Osteoblast (primary cell): ENCODE data around the gene S100A16. TPM values are rescaled to one million over a fixed set of nuclear protein-coding genes. Genes with fewer than 3 reads are reported as not detected.

Experiments used
- DNase-seq: peaks from one replicate; pipeline ENCODE4 v3.0.0; 2011; ENCODE audit warnings: low spot score, mixed read lengths; ENCODE audit not compliant: insufficient read length; ENCODE audit errors: missing footprints
- H2AFZ ChIP-seq: 2 replicates; pipeline ENCODE4 v1.6.0; 2011; ENCODE audit warnings: mild to moderate bottlenecking, low read length
- H3K27ac ChIP-seq: 2 replicates; pipeline ENCODE4 v1.5.1; 2011; ENCODE audit warnings: mild to moderate bottlenecking, low read depth, low read length, moderate library complexity
- H3K27me3 ChIP-seq: 2 replicates; pipeline ENCODE4 v1.6.0; 2012; ENCODE audit warnings: mild to moderate bottlenecking, control low read depth, inconsistent platforms, low read length, moderate library complexity; ENCODE audit not compliant: insufficient read depth
- H3K36me3 ChIP-seq: 2 replicates; pipeline ENCODE4 v1.5.1; 2011; ENCODE audit warnings: mild to moderate bottlenecking, low read length, control low read depth, moderate library complexity; ENCODE audit not compliant: insufficient read depth
- H3K4me1 ChIP-seq: 2 replicates; pipeline ENCODE4 v1.5.1; 2011; ENCODE audit warnings: mild to moderate bottlenecking, low read length, control low read depth, moderate library complexity; ENCODE audit not compliant: insufficient read depth
- H3K4me2 ChIP-seq: 2 replicates; pipeline ENCODE4 v1.6.0; 2011; ENCODE audit warnings: mild to moderate bottlenecking, low read length; ENCODE audit not compliant: insufficient read depth
- H3K4me3 ChIP-seq: fragments of 200-600 bp; sonication (generic); 3 replicates; pipeline ENCODE4 v1.5.1; 2012; ENCODE audit warnings: mild to moderate bottlenecking, low read length, inconsistent platforms; ENCODE audit not compliant: insufficient read depth
- H3K79me2 ChIP-seq: 2 replicates; pipeline ENCODE4 v1.6.0; 2012; ENCODE audit warnings: mild to moderate bottlenecking, low read length, control low read depth, inconsistent platforms; ENCODE audit not compliant: insufficient read depth
- H3K9me3 ChIP-seq: 2 replicates; pipeline ENCODE4 v1.5.1; 2011; ENCODE audit warnings: low read depth, low read length, control low read depth
- H4K20me1 ChIP-seq: 2 replicates; pipeline ENCODE4 v1.6.0; 2012; ENCODE audit warnings: mild to moderate bottlenecking, low read length, control low read depth; ENCODE audit not compliant: insufficient read depth
- total RNA-seq: library from RNA; depleted of rRNA; stranded (reverse); fragments of >200 nt; gene quantifications from 2 replicates; pipeline ENCODE4 v1.2.3, GENCODE V29; 2012
- TF ChIP-seq, protein P1 (sequence below): IDR thresholded peaks from 2 replicates; pipeline ENCODE4 v1.5.1; 2011; ENCODE audit warnings: mild to moderate bottlenecking, low read depth, low read length, moderate library complexity; ENCODE audit errors: extremely low read depth

The S100A16 gene
- total RNA-seq, 1 donor, result 190 TPM

DNA sequence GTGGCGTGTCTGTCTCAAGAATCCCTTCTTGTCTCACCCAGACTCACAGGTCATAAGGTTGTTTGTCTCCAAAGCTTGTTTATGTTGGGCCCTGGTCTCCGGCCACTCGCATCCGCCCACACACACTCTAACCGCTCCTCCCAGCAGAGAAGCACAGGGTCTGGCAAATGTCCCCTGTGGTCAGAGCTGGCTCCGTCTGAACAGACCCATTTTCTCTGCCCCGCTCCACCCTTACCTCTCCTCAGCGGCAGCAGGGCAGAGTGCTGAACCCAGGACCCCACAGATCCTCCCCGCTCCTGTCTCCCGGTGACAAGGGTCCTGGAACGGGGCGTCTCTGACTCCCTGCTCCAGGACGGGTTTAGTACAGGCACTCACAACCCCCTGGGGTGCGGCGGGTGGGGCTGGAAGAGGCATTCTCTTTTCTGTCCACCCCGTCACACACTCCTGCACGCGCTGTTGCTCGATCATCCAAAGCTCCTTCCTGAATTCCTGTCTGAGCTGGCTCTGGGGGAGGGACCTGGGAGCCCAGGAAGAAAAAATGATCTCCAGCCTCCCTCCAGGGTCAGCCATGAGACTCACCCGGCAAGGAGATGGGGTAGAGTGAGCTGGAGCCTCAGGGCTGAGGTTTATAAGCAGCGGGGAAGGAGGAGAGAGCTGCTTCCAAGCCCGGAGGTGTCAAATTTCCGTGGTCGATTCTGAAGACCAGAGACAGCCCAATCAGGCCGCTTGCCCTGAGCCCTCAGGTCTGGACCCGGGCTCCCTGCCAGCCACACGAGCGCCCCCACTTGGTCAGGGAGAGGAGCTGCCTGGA, 14.2 kb upstream of the S100A16 start, which contains the start of gene S100A13:
Gene S100A13, minus strand, starts transcription at position 602 of the 811 bp plus-strand sequence. CDS start 1,033 bp downstream, outside the sequence.
- peaks cover 42% of the 10 kb centered on the region for H3K79me2 ChIP-seq
- H3K4me3 ChIP-seq, result peak within 1 kb of the TSS; percentile 91
- H3K27ac ChIP-seq, result peak within 1 kb of the TSS; percentile 95
- no peaks in the 10 kb centered on the region for H3K9me3 ChIP-seq
- peak within 1 kb of the TSS; percentile 100 for H3K4me2 ChIP-seq
- H4K20me1 ChIP-seq, result no peaks in the 10 kb centered on the region
- peaks cover 39% of the 10 kb centered on the region for H3K36me3 ChIP-seq
- peak within 1 kb of the TSS; percentile 90 for H2AFZ ChIP-seq
- peaks cover 40% of the 10 kb centered on the region for H3K4me1 ChIP-seq
- H3K27me3 ChIP-seq, result no peaks in the 10 kb centered on the region
- peak; percentile 95 for DNase-seq
- TF ChIP-seq, protein P1, sequence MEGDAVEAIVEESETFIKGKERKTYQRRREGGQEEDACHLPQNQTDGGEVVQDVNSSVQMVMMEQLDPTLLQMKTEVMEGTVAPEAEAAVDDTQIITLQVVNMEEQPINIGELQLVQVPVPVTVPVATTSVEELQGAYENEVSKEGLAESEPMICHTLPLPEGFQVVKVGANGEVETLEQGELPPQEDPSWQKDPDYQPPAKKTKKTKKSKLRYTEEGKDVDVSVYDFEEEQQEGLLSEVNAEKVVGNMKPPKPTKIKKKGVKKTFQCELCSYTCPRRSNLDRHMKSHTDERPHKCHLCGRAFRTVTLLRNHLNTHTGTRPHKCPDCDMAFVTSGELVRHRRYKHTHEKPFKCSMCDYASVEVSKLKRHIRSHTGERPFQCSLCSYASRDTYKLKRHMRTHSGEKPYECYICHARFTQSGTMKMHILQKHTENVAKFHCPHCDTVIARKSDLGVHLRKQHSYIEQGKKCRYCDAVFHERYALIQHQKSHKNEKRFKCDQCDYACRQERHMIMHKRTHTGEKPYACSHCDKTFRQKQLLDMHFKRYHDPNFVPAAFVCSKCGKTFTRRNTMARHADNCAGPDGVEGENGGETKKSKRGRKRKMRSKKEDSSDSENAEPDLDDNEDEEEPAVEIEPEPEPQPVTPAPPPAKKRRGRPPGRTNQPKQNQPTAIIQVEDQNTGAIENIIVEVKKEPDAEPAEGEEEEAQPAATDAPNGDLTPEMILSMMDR, result peak; percentile 77

DNA sequence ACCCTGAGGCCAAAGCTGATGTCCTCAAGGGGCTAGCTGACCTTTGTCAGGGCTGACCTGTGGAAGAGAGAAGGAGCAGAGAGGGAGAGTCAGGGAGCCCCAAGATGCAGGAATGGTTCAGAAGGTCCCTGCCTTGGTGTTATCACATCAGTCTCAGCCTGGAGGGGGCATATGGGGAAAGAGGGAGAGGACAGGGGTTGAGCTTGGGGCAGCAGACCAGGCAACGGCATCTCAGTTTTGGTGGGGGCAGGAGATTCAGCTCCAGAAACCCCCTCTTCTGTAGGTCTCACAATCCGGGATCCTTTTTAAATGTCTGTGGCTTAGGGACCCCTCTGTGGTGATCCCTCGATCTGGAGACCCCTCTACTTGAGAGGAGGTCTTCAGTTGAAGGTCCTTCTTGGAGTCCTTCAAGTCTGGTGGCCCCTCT, 13.6 kb upstream of the S100A16 start:
- Histone ChIP-seq H3K4me1 (peaks cover 40% of the 10 kb centered on the region), H3K4me2 (peak overlapping the region; percentile 100)

DNA sequence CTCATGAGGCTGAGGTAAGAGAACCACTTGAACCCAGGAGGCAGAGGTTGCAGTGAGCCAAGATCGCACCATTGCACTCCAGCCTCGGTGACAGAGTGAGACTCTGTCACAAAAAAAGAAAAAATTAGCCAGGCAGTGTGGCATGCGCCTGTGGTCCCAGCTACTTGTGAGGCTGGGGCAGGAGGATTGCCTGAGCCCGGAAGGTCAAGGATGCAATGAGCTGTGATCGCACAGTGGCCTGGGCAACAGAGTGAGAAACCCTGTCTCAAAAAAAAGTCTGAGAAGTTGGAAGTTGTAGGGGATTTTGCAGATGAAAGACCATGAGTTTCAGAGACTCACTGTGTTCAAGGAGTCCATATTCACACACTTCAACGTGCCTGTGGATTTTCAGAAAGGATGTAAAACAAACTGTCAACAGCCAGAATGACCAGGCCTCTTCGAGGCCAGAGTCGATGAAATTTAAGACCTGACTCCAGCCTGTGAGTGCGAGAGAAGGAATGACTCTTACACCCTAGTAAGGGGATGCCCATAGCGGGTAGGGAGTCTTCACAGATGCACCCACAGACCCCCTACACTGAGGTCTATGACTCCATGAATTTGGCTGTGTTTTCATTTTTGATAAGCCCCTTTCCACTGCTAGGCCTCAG, 12.2 kb upstream of the S100A16 start:
- DNase-seq, result peak; percentile 71
- Histone ChIP-seq H3K36me3 (peaks cover 56% of the 10 kb centered on the region), H3K27ac (peak overlapping the region; percentile 53), H3K9me3 (no peaks in the 10 kb centered on the region), H3K4me1 (peaks cover 40% of the 10 kb centered on the region), H4K20me1 (peaks cover 2% of the 10 kb centered on the region), H3K4me3 (peak overlapping the region; percentile 91), H3K79me2 (peaks cover 42% of the 10 kb centered on the region), H3K4me2 (peak overlapping the region; percentile 100), H2AFZ (no peak overlapping the region), H3K27me3 (no peaks in the 10 kb centered on the region)
- TF ChIP-seq, protein P1, result no peak

More for the DNA sequence above, 13.6 kb upstream of the S100A16 start:
- Histone ChIP-seq H3K79me2 (peaks cover 42% of the 10 kb centered on the region), H3K36me3 (peaks cover 45% of the 10 kb centered on the region), H3K9me3 (no peaks in the 10 kb centered on the region), H3K4me3 (peak overlapping the region; percentile 91), H4K20me1 (no peaks in the 10 kb centered on the region), H3K27me3 (no peaks in the 10 kb centered on the region), H2AFZ (peak overlapping the region; percentile 90), H3K27ac (peak overlapping the region; percentile 95)
- DNase-seq, result peak; percentile 72
- TF ChIP-seq, protein P1, result no peak

DNA sequence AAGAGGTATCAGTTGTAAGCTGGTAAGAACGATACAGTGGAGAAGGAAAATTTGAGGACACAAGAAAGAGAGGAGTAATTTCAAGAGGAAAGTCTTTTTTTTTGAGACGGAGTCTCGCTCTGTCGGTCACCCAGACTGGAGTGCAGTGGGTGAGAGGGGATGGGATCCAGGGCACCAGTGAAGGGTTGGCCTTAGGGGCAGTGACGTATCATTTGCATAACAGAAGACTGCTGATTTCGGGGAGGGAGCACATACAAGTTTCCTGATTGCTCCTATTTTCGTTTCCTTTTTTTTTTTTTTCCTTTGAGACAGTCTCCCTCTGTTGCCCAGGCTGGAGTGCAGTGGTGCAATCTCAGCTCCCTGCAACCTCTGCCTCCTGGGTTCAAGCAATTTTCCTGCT, 10.2 kb upstream of the S100A16 start:
- TF ChIP-seq, protein P1, result no peak

More for the DNA sequence above, 10.2 kb upstream of the S100A16 start:
- Histone ChIP-seq H3K27me3 (no peaks in the 10 kb centered on the region), H3K27ac (no peak overlapping the region), H3K4me1 (peaks cover 36% of the 10 kb centered on the region), H3K9me3 (no peaks in the 10 kb centered on the region), H4K20me1 (peaks cover 2% of the 10 kb centered on the region), H2AFZ (no peak overlapping the region), H3K36me3 (peaks cover 74% of the 10 kb centered on the region), H3K4me3 (no peak overlapping the region), H3K4me2 (no peak overlapping the region), H3K79me2 (peaks cover 42% of the 10 kb centered on the region)
- DNase-seq, result no peak
